HG03280 (cell line): ENCODE results near the gene RAB7A.
"Not testable (repeated sequence)": the region's sequence is repeated elsewhere in the genome, so short reads cannot be mapped to it uniquely, and the experiment has no call there.

Experiments used
- ATAC-seq: cut with Tn5 transposase; IDR thresholded peaks from one replicate; pipeline ENCODE4 v1.9.1; 2021; ENCODE audit warnings: mild to moderate bottlenecking, moderate library complexity; ENCODE audit not compliant: unreplicated experiment

The RAB7A gene

GRCh38 chr3:128749035-128749434 is 23.1 kb downstream of the RAB7A start:
- no peak for ATAC-seq

DNA sequence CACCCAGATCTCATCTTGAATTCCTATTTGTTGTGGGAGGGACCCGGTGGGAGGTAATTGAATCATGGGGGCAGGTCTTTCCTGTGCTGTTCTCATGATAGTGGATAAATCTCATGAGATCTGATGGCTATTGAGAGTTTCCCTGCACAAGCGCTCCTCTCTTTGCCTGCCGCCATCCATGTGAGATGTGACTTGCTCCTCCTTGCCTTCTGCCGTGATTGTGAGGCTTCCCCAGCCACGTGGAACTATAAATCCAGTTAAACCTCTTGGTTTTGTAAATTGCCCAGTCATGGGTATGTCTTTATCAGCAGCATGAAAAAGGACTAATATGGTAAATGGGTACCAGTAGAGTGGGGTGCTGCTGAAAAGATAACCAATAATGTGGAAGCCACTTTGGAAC is 23.6 kb downstream of the RAB7A start:
- not testable (repeated sequence) for ATAC-seq

DNA sequence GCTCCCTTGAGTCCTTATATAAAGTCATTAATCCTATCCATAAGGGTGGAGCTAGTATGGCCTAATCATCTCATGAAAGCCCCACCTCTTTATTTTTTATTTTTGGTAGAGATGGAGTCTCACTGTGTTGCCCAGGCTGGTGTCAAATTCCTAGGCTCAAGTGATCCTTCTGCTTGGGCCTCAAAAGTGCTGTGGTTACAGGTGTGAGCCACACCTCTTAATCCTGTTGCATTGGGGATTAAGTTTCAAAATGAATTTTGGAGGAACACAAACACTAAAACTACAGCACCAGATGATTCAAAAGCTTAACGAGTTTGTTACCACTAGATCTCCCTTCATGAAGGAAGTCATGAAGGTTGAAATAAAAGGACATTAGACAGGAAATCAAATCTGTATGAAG is 27.7 kb downstream of the RAB7A start:
- no peak for ATAC-seq

- no peak for ATAC-seq
These were observed 34.1 kb downstream of the RAB7A start for GRCh38 chr3:128760042-128760441.

DNA sequence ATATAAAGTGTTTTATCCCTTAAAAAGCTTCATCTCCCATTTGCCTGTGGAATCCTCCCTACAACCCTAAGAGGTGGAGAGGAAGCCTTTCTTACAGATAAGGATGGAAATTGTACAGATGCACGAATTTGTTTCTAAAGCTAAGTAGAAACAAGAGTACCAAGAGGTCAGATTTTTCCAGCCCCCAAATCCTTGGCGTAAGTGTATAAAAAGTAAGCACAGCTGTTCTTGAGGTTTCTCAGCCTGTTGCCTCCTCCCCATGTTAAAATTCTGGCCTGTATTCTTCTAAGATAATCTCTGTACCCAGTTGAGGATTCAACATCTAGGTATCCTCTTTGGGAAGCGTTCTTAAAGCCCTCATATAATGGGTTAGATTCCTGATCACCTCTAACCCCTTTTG is 34.9 kb downstream of the RAB7A start:
- no peak for ATAC-seq

- no peak for ATAC-seq
These were observed 35.4 kb downstream of the RAB7A start for GRCh38 chr3:128761392-128761791.

DNA sequence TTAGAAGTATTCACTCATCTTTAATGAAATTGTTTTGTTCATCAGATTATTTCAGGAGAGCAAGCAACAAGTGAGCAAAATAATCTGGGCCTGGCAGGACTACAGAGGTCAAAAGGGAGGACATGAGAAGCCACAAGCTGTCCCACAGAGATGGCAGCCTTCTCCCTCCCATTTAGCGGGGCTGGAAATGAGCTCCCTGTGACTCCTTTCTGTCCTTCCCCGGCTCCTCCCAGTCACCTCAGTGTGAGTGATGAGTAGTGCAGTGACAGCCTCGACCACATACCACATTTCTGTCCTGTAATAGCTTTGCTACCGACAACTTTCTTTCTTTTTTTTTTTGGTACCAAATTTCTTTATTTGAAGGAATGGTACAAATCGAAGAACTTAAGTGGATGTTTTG is 38.0 kb downstream of the RAB7A start:
- ATAC-seq = no peak

GRCh38 chr3:128764863-128765262 is 38.9 kb downstream of the RAB7A start:
- ATAC-seq = no peak

DNA sequence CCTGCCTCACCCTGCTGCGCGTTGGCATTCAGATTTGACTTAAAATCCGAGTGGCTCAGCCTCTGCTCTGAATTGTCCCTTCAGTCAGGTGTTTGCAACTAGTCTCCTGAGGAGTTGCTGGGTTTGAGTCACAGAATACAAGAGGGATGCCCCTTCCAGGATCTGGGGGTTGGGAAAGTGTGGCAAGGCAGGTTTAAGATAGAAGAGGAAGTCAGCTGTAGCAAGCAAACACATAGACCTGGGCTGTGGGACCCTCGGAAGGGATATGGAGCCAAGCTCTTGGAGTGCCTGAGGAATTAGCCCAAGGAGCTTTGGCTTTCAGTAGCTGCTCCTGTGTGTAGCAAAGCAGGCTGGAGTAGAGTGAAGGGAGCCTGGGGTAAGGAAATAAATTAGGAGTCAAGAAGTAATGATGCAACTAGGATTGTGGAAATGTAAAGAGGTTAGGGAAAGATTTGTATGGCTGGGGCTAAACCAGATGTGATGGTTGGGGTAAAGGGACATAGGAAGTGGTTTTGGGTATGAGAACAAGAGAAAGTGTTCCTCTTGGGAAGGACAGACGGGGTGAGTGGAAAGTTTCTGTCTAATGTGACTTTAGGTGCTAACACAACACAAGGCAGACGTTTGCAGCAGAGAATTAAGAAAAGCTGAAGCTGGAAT is 41.2 kb downstream of the RAB7A start:
- ATAC-seq = no peak

DNA sequence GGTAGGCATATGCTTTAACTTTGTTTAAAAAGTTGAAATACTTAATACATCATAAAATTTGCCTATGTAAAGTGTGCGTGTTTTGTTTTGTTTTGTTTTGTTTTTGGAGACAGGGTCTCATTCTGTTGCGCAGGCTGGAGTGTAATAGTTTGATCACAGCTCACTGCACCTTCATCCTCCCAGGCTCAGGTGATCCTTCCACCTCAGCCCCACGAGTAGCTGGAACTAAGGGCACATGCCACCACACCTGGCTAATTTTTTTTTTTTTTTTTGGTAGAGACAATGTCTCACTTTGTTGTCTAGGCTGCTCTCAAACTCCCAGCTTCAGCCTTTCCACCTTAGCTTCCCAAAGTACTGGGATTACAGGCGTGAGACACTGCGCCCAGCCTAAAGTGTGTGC is 42.5 kb downstream of the RAB7A start:
- ATAC-seq = no peak

DNA sequence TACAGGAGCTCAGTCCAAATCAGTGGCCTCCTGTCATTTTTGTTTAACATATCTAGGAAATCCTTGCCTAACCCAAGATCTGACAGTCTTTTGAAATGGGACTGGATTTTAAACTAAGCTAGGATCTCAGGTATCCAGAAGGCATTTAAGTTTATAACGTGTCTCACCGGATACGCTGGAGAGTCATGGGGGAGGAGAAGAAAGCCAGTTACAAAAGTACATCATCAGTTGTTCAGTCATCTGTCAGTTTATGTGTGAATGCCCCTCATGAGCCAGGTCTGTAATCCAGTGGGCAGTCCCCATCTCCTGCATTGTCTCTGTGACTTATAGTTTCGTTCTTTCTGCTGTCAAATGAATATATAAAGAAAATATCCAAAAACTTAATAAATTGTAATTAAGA is 44.4 kb downstream of the RAB7A start:
- ATAC-seq = no peak

GRCh38 chr3:128773189-128773588 is 47.2 kb downstream of the RAB7A start:
- not testable (repeated sequence) for ATAC-seq

GRCh38 chr3:128773592-128773991 is 47.6 kb downstream of the RAB7A start:
- not testable (repeated sequence) for ATAC-seq

GRCh38 chr3:128775241-128775640 is 49.3 kb downstream of the RAB7A start:
- no peak for ATAC-seq

GRCh38 chr3:128775906-128776542 is 50.0 kb downstream of the RAB7A start:
- ATAC-seq = no peak

DNA sequence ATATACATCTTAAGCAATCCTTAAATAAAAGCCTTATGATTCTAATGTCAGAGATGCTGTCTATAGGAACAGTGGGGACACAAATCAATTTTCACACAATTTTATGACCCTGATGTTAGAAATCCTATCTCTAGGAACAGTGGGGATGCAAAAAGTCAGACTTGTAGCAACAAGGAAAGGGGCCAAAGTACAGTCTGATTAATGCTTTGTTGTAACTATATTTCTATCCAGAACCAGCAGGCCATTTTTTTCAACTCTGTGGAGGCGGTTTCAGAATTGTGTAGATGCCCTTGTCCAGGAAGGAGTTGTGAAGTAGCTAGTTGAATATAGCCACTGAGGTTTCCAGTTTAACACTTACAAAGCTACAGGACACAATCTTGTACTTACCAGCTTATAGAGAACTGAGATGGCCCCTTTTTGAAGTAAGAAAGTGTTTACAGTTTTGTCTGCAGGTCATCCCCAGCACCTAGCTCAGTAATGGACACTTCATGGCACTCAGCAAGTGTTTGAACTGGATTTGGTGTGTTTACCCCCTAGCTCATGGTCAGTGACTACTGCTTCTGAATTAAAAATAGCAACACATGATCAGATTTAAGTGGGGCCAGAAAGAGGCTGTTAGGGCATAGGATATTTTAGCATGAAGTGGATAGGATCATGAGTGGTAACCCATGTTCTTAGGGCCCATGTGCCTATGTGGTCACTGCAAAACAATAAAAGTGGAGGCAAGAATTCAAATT is 54.3 kb downstream of the RAB7A start:
- no peak for ATAC-seq

DNA sequence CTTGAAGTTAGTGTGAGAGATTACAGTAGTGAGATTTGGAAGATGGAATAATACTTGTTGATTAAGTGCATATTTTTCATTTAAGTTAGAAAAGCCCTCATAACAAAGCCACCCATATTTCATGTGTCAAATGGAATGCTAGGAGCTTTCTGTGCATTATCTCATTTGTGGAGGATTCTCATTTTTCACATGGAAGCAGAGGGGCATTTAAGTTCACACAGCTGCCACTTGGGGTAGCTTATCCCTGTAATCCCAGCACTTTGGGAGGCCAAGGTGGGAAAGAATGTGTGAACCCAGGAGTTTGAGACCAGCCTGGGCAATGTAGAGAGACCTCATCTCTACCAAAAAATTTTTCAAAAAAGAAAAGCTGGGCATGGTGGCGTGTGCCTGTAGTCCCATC is 55.2 kb downstream of the RAB7A start:
- ATAC-seq = no peak

- no peak for ATAC-seq
These were observed 56.5 kb downstream of the RAB7A start for GRCh38 chr3:128782282-128783146.

DNA sequence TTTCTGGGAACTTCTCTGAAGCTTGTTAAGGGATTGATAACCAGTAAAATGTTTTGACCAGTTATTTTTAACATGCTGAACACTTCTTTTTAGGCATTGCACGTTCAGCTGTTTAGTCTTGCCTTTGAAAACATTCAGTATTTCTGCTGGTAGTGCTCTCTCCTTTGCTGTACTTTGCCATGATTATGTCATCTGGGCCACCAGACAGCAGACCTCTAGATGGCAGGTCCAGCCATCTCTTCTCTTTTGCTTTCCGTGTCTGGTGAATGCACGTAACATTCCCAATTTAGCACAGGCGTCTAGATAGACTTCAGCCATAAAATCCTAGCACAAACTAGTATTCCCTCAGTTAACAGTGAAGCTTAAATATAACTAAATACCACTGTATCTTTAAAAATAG is 57.8 kb downstream of the RAB7A start:
- no peak for ATAC-seq

DNA sequence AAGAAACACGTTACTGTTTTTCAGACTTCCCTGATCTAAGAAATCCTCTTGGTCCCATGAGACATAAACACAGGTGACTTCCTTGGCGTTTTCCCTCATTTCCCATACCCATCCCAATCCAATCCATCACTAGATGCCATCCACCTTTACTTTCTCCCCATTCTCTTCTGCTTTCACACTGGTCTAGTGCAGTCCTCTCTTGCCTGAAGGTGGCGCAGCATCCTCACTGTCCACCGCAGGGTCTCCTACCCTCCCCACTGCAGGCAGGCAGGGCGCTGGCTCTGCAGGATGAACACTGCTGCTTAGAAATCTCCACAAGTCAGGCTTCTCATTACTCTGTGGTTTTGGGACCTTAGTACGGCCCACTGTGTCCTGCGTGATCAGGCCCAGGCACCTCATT is 58.2 kb downstream of the RAB7A start:
- ATAC-seq = no peak

- ATAC-seq = no peak
These were observed 58.9 kb downstream of the RAB7A start for GRCh38 chr3:128784843-128785242.
